Suprapubic skin (tissue), 4 donors: ENCODE measurements around the gene GZMM. TPM values are rescaled to one million over a fixed set of nuclear protein-coding genes. Genes with fewer than 3 reads are reported as not detected.

Experiments used
- DNase-seq, 2 donors: peaks; one replicate each; pipeline ENCODE4 v3.0.0-alpha.2; 2019; ENCODE audit warnings: low spot score in 2 of 2
- H3K27ac ChIP-seq: fragments of 200-600 bp; sonication (generic); one replicate; pipeline ENCODE4 v1.5.1; 2019
- H3K27me3 ChIP-seq: fragments of 200-600 bp; sonication (generic); one replicate; pipeline ENCODE4 v1.5.1; 2019
- H3K36me3 ChIP-seq: fragments of 200-600 bp; sonication (generic); one replicate; pipeline ENCODE4 v1.5.1; 2019
- H3K4me1 ChIP-seq: fragments of 200-600 bp; sonication (generic); one replicate; pipeline ENCODE4 v1.5.1; 2019
- H3K4me3 ChIP-seq: fragments of 200-600 bp; sonication (generic); one replicate; pipeline ENCODE4 v1.5.1; 2019; ENCODE audit warnings: mild to moderate bottlenecking
- H3K9me3 ChIP-seq: fragments of 200-600 bp; sonication (generic); one replicate; pipeline ENCODE4 v1.5.1; 2019
- EP300 ChIP-seq: sonication (generic); formaldehyde crosslinking; IDR thresholded peaks from one replicate; pipeline ENCODE4 v1.6.1; 2017; ENCODE audit warnings: antibody characterized with exemption
- POLR2A ChIP-seq, 2 donors: fragments of 450-650 bp; IDR thresholded peaks; one replicate each; pipeline ENCODE4 v1.6.1; 2017; ENCODE audit warnings: antibody characterized with exemption in 2 of 2, mild to moderate bottlenecking in 2 of 2, moderate library complexity in 2 of 2
- POLR2AphosphoS5 ChIP-seq, 3 donors: sonication (generic); formaldehyde crosslinking; IDR thresholded peaks; one replicate each; pipeline ENCODE4 v1.6.1; 2017; ENCODE audit warnings: antibody characterized with exemption in 3 of 3
- WGBS: methylation state at CpG from one replicate; pipeline ENCODE4 v1.1.5; 2018; 5-methylcytosine and 5-hydroxymethylcytosine counted together
- total RNA-seq, 4 donors: library from RNA; depleted of rRNA; stranded (reverse); fragments of >200 nt; gene quantifications; one replicate each; pipeline ENCODE4 v1.1.0, GENCODE V29; 2016
- TF ChIP-seq, protein P1 (sequence below), 2 donors: fragments of 200-600 bp in 1 of 2; fragments of 450-650 bp in 1 of 2; sonication (generic) in 1 of 2; IDR thresholded peaks; one replicate each; pipeline ENCODE4 v1.5.1; 2016 to 2019; ENCODE audit warnings: antibody characterized with exemption in 2 of 2, mild to moderate bottlenecking in 1 of 2, moderate library complexity in 1 of 2

Gene GZMM
- total RNA-seq, 4 donors from 2014 or later, result 0.97 TPM; not detected in 3

GRCh38 chr19:536881-537404 is 6.9 kb upstream of the GZMM start:
- TF ChIP-seq POLR2AphosphoS5 (IDR thresholded peaks at IDR 0.05) (no peak), POLR2A (IDR thresholded peaks at IDR 0.05) (no peak)
- H3K27ac ChIP-seq, result no peak overlapping the region

GRCh38 chr19:538641-539428 is 5.0 kb upstream of the GZMM start:
- no peak overlapping the region for H3K4me3 ChIP-seq
- H3K36me3 ChIP-seq, result peaks cover 60% of the 10 kb centered on the region
- no peak for DNase-seq
- no peak for TF ChIP-seq POLR2AphosphoS5 (IDR thresholded peaks at IDR 0.05)
- no peak for TF ChIP-seq POLR2A (IDR thresholded peaks at IDR 0.05)
- TF ChIP-seq, protein P1, sequence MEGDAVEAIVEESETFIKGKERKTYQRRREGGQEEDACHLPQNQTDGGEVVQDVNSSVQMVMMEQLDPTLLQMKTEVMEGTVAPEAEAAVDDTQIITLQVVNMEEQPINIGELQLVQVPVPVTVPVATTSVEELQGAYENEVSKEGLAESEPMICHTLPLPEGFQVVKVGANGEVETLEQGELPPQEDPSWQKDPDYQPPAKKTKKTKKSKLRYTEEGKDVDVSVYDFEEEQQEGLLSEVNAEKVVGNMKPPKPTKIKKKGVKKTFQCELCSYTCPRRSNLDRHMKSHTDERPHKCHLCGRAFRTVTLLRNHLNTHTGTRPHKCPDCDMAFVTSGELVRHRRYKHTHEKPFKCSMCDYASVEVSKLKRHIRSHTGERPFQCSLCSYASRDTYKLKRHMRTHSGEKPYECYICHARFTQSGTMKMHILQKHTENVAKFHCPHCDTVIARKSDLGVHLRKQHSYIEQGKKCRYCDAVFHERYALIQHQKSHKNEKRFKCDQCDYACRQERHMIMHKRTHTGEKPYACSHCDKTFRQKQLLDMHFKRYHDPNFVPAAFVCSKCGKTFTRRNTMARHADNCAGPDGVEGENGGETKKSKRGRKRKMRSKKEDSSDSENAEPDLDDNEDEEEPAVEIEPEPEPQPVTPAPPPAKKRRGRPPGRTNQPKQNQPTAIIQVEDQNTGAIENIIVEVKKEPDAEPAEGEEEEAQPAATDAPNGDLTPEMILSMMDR (IDR thresholded peaks at IDR 0.05), result no peak
- TF ChIP-seq EP300, result no peak
- WGBS, result 86% methylated on average over 33 of the region's 40 CpGs
- no peaks in the 10 kb centered on the region for H3K27me3 ChIP-seq
- no peak overlapping the region for H3K27ac ChIP-seq
- no peaks in the 10 kb centered on the region for H3K9me3 ChIP-seq
- peaks cover 10% of the 10 kb centered on the region for H3K4me1 ChIP-seq

More at GRCh38 chr19:536881-537404, 6.9 kb upstream of the GZMM start:
- WGBS, result 84% methylated on average over 8 of the region's 26 CpGs
- Histone ChIP-seq H3K4me3 (no peak overlapping the region), H3K4me1 (peaks cover 26% of the 10 kb centered on the region), H3K36me3 (peaks cover 55% of the 10 kb centered on the region), H3K27me3 (no peaks in the 10 kb centered on the region), H3K9me3 (no peaks in the 10 kb centered on the region)
- no peak for DNase-seq

DNA sequence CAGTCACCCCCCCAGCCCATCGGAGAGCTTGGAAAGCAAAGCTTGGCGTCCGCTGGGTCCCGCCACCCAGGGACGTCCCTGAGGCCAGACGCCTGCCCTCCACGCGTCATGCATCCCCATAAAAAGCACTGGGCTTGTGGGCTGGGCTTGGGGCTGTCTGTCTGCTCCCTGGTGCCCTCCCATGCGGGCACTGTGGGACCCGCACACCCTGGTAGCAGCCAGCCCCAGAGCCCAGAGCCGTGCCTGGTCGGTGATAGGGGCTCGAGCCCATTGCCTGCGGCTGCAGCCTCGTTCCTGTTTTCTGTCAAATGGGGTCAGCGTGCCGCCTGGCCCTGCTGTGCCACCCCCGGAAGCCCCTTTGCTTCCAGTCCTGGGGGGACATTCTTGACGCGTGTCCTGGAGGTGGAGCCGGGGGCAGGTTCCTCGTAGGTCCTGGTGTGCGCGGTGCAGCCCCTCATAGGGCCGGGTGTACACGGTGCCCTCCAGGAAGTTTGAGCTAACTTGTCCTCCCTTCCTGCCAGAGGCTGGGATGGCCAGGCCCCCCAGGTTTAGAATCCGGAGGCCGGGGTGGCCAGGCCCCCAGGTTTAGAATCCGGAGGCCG is 4.3 kb upstream of the GZMM start:
- no peak for DNase-seq
- WGBS, result 100% methylated on average over 9 of the region's 30 CpGs
- TF ChIP-seq POLR2AphosphoS5 (IDR thresholded peaks at IDR 0.05) (no peak), EP300 (no peak), POLR2A (IDR thresholded peaks at IDR 0.05) (no peak)
- TF ChIP-seq, protein P1 (IDR thresholded peaks at IDR 0.05), result no peak
- H3K4me3 ChIP-seq, result no peak overlapping the region
- peaks cover 3% of the 10 kb centered on the region for H3K4me1 ChIP-seq
- peaks cover 60% of the 10 kb centered on the region for H3K36me3 ChIP-seq
- H3K27ac ChIP-seq, result no peak overlapping the region
- H3K27me3 ChIP-seq, result no peaks in the 10 kb centered on the region
- no peaks in the 10 kb centered on the region for H3K9me3 ChIP-seq

DNA sequence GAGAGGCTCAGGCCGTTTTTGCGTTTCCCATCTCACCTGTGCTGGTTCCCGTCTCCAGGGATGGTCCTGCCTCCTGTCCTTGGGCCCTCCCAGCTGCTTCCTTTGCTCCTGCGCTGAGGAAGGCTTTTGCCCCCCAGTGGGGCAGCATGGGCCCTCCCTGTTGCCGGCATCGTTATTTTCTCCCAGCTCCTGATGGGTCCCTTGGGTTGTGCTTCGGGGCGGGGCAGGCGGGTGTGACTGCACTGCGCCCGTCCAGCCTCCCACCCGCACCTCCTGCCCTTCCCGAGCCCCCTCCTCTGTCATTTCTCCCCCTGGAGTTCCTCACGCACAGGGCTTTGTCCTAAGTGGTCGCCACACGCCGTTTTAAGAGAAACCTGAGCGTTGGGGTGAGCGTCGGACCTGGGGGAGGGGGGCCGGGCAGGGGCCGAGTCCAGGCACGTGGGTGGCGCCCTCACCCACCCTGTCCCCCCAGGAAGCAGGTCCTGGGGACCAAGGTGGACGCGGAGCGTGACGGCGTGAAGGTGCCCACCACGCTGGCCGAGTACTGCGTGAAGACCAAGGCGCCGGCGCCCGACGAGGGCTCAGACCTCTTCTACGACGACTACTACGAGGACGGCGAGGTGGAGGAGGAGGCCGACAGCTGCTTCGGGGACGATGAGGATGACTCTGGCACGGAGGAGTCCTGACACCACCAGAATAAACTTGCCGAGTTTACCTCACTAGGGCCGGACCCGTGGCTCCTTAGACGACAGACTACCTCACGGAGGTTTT is 2.8 kb upstream of the GZMM start:
- peaks cover 51% of the 10 kb centered on the region for H3K36me3 ChIP-seq
- no peaks in the 10 kb centered on the region for H3K9me3 ChIP-seq
- TF ChIP-seq POLR2A (IDR thresholded peaks at IDR 0.05) (no peak), EP300 (no peak), POLR2AphosphoS5 (IDR thresholded peaks at IDR 0.05) (no peak)
- TF ChIP-seq, protein P1 (IDR thresholded peaks at IDR 0.05), result no peak
- H3K27ac ChIP-seq, result no peak overlapping the region
- WGBS, result 90% methylated on average over 51 of the region's 51 CpGs
- H3K4me1 ChIP-seq, result no peaks in the 10 kb centered on the region
- DNase-seq, result no peak
- H3K4me3 ChIP-seq, result no peak overlapping the region
- H3K27me3 ChIP-seq, result no peaks in the 10 kb centered on the region

DNA sequence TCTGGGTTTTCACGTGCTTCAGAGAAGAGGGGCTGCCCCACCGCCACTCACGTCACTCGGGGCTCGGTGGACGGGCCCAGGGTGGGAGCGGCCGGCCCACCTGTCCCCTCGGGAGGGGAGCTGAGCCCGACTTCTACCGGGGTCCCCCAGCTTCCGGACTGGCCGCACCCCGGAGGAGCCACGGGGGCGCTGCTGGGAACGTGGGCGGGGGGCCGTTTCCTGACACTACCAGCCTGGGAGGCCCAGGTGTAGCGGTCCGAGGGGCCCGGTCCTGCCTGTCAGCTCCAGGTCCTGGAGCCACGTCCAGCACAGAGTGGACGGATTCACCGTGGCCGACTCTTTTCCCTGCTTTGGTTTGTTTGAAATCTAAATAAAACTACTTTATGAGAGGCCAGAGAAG is 2.2 kb upstream of the GZMM start:
- no peak overlapping the region for H3K27ac ChIP-seq
- H3K27me3 ChIP-seq, result no peaks in the 10 kb centered on the region
- WGBS, result 94% methylated on average over 17 of the region's 26 CpGs
- peaks cover 44% of the 10 kb centered on the region for H3K36me3 ChIP-seq
- no peak for DNase-seq
- no peaks in the 10 kb centered on the region for H3K9me3 ChIP-seq
- no peak for TF ChIP-seq EP300
- TF ChIP-seq, protein P1 (IDR thresholded peaks at IDR 0.05), result no peak
- TF ChIP-seq POLR2AphosphoS5 (IDR thresholded peaks at IDR 0.05), result no peak
- TF ChIP-seq POLR2A (IDR thresholded peaks at IDR 0.05), result no peak
- no peak overlapping the region for H3K4me3 ChIP-seq
- H3K4me1 ChIP-seq, result no peaks in the 10 kb centered on the region
